ENCODE data around the gene WAPL.
A peak's percentile ranks its signal among the peaks of the same experiment; 100 is the strongest.
"Not testable (repeated sequence)": the region's sequence is repeated elsewhere in the genome, so short reads cannot be mapped to it uniquely, and the experiment has no call there.

The WAPL gene

DNA sequence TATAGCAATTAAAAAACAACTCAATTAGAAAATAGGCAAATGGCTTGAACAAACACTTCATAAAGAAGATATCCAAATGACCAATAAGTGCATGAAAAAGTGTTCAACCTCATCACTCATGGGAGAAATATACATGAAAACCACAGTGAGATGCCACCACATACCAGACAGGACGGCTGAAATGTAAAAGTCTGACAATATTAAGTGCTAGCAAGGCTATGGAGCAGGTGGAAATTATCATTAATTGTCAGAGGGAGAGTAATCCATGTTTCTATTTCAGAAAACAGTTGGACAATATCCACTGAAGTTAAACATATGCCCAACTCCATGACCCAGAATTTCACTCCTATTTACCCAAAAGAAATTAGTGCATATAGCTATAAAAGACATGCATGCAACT, 112.4 kb downstream of the WAPL start:
- no peak for DNase-seq

DNA sequence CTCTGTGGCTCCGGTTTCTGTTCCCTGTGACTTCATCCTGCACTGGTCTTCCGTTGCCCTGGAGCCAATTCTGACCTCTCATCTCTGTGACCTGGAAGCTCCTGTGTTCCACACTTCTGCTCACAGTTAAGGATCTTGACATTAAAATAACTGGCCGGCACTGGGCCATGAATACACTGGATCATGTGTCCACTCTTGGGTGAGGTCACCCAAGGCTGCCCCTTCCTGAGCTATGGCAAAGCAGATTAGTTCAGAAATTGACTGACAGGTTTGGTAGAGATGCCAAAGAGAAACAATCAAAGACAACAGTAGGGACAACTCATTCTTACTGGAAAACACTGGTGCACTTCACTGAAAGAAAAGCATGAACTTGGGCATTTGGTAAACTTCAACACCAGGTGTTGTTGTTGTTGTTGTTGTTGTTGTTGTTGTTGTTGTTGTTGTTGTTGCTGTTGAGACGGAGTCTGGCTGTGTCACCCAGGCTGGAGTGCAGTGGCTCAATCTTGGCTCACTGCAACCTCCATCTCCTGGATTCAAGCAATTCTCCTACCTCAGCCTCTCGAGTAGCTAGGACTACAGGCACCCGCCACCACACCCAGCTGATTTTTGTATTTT, 118.3 kb downstream of the WAPL start:
- no peak for DNase-seq

DNA sequence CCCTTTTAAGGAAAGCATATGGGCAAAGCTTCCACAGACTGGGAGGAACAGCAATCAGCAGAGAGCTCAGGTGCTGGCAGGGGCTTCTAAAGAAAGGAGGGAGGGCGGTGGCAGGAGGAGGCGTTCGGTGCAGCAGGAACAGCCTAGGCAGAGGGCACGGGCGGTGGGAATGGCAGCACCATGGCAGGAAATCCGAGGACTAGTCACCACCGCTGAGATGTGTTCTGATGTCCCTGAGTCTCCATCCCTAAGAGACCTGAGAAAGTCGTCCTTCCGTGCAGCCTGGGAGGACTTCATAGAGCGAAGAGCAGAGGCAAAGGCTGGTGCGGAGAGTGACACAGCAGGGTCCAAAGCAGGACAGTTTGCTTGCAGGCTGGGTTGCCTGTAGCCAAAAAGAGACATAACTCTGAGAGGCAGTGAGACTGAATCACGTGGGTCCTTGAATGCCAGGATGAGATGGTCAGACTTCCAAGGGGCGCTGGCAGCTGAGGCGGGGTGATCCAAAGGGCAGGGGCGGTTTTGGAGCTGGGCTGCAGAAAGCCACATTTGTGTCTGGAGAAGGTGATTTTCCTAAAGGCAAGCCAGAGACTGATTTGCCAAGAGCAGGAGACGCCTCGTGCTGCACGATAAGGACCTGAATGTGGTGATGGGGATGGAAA, 119.2 kb downstream of the WAPL start:
- DNase-seq = no peak

- peak; percentile 17 for DNase-seq
Measured at GRCh38 chr10:86401588-86402282, 119.9 kb downstream of the WAPL start.

DNA sequence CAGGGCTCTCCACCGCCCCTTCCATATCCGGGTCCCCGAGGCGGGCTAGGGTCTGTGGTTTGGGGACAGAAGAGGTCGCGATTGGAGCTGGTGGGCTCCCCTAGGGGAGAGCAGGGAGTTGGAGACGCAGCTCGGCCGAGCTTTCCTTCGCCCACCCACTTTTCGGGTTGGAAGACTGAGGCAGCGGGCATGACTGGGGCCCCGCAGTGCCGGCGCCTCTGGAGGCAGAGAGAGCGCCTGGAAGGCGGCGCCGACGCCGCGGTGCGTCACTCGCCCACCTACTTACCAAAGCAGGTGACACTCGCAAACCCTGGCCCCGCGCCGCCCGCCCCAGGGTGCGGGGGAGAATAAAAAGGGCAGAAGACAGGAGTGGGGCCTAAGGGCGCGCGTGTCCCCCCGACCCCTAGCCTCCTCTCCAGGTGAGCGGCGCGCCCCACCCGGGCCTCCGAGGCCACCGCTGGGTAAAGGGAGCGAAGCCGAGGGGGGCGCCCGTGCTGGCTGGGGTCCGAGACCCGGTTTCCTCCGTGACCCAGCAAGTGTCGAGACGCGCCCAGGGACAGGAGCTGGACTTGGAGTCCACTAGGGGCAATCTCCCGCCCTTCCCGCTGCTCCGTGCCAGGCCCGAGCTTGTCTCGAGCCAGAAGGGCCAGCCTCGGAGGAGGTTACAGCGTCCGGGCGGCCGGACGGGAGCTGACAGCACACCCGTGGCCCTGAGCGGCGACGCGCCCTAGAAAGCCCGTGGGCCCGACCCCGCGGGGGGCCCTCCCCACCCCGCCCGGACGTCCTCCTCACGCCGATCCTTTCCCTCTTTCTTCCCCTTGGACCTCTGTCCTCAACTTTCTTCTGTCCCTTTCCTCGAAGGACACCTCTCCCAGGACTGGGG, 120.6 kb downstream of the WAPL start:
- DNase-seq = peak; percentile 72

DNA sequence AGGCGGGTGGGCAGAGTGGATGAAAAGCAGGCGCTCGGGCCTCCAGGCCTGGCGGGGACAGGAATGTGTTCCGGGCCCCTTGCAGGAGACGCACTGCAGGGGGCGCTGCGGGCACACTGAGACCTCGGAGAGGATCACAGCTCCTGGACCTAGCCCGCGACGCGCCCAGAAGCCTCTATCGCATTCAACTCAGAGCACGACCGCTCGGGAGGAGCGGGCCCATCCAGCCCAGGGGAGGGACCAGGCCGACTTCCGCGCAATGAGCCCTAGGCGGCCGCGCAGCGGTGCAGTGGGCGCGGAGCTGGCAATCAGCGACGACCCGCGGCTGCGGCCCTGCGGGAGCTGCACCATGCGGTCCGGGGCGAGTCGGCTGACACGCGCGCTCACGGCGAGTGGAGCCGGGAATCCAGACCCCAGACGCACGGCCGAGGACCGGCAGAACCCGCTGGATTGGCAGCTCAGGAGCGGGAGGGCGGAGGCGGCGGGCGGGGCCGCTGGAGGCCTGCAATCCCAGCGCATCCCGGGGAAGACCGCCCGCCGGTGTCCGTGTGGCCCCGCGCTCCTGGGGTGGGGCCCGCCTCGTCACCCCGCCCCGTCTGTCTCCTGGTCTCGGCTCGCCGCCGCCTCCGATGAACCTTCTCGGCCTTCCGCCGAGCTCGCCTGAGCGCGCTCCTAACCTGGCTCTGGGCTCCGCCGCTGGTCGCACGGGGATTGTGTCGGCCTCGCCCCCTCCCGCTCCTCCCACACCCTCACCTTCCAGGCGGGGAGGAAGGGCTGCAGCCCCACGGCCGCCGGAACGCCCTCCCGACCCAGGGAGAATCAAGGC, 121.5 kb downstream of the WAPL start:
- peak; percentile 95 for DNase-seq

- DNase-seq = no peak
Measured at GRCh38 chr10:86399514-86399878, 122.1 kb downstream of the WAPL start.

DNA sequence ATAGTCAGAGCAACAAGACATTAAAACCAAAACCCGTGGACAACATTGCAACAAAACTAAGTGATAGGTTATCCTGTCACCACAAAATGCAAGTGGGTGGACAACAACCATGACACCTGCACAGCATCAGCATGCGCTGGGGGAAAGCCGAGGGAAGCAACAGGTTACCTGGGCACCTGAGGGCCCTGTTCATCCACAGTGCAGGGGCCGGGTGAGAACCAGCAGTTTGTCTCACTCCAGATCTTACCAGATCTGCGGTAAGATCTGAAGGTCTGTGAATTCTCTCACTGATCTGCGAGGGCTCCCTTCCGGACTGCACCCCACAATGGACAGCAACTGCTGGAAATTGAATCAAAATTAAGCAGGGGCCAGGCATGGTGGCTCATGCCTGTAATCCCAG, 124.5 kb downstream of the WAPL start:
- DNase-seq = no peak

GRCh38 chr10:86393862-86394455, 127.6 kb downstream of the WAPL start:
- no peak for DNase-seq

GRCh38 chr10:86393362-86393761, 128.2 kb downstream of the WAPL start:
- DNase-seq = no peak

DNA sequence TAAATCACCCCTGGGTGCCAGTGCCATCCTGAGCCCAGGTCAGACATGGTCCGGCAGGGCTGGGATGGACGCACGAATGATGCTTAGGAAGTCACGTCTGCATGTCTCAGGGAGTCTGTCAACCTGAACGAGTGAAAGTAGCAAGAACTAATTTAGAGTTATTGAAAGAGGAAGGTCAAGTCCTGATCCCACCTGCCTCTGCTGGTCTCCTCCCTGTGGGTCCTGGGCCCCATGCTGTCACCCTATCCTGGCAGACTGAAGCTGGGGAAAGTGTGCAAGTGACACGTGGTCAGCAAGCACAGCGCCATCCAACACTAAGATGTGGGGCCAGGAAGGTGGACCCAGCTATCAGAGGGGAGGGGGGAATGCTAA, 128.9 kb downstream of the WAPL start:
- DNase-seq = no peak

DNA sequence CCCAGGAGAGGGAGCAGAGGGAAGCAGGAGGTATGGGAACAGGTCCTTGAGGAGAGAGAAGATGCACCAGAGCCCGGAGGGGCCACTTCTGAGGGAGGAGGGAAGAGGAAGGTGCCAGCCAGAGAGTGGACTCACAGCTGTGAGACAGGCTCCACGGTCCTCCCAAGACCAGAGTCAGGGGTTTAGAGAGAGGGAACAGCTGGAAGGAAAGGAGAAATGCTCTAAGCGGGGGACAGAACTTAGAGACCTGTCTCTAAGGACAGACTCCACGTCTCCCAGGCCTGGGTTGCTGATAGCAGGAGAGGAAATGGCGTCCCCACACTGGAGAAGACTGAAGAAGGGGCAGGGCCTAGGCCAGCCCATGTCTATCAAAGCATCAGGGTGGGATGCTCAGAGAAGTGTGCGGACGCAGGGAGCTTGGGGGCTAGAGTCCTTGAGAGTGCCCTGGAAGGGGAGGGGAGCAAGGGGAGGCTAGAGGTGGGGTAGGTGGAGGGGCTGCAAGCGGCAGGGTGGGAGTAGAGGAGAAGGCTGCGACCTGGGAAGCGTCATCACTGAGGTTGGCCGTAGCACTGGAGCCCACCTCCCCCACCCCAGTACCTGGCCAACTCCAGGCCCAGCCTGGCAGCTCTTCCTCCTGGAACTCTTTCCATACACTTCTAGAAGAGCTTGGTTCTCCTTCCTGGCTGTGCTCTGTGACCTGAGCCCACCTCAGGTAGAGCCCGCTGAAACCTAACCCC, 129.4 kb downstream of the WAPL start:
- DNase-seq = no peak

DNA sequence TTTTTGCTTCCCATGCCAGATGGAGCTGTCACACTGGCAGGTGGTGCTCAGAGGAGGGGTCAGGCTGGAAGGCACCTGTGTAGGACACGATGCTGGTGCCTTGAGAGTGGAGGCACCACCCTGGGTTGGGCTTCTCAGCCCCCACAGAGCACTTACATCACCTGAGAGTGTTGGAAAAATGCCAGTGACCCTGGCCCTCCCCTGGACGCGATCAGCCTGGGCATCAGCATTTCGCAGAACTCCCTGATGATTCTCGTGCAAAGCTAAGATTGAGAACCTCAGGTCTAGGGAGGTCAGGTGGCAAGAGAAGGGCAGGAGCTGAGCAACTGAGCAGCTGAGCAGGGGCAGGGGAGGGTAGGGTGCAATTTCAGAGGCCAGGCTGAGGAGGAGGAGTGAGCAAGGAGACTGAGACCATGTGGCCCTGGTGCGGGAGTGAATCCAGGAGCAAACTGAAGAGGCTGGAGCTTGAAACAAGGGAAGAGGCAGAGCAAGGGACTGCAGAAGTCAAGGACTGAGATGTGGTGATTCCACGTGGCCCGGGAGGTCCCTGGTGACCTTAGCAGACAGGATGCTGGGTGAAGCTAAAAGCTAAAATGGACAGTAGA, 130.3 kb downstream of the WAPL start:
- DNase-seq = no peak

DNA sequence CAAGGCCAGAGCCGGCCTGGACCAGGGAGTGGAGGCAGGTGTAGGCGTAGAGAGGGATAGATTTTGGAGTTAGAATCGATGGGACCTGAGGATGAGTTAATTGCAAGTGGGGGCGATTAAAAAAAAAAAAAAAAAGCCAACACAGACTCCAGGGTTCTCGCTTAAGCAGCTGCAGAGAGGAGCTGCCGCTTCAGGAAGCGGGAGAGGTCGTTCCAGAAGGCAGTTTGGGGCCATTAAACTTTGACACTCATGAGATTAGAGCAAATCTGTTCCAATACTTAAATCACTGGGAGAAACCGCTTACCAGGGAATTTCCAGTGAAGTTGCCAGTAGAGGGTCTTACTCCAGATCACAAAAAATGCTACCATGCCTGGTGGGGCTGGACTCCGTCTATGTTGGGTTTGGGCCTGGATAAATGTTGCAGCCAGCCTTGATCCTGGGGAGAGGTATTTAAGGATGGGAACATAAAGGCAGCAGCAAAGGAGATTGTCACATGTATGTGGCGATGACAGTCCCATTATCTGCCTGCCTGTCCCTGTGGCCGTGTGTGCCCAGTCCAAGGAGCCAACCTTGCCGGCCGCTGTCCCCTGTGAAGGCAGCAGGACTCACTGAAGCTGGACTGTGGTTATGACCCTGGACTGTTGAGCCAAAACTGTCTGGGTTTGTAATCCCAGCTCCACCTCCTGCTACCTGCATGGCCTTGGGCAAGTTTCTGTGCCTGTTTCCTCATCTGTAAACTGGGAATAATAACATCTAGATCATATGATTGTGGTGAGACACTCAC, 131.1 kb downstream of the WAPL start:
- no peak for DNase-seq

DNA sequence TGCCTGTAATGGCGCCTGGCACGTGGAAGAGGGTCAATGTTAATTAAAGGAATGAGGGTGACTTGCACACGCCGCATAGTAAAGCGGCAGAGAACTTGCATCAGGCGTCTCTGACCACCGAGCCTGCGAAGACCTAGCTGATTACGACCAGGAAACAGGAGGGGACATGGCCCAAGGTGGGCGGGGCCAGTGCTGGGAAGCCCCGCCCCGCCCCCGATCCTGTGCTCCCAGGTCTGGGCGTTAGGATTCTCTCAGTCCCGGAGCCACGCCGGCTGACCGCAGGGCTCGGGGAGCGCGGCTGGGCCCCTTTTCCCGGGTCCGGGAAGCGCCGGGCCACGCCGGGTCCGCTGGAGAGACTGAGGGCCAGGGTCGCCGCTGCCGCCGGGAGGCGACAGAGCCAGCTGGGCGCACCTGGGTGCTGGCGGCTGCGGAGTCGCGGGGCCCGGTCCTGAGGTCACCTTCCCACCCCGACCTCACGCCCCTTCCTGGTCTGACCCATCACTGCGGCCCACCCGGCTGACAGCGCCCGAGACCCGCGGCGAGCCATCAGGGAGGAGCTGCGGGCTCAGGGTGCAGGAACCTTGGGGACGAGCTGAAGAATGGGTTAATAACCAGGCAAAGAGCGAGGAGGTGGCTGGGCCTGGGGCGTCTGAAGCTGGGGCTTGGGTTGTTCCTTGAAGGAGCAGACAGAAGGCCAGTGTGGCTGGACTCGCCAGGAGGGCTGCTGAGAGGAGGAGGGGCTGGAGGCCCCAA, 132.0 kb downstream of the WAPL start:
- DNase-seq = no peak

- DNase-seq = not testable (repeated sequence)
Measured at GRCh38 chr10:86389109-86389440, 132.5 kb downstream of the WAPL start.

DNA sequence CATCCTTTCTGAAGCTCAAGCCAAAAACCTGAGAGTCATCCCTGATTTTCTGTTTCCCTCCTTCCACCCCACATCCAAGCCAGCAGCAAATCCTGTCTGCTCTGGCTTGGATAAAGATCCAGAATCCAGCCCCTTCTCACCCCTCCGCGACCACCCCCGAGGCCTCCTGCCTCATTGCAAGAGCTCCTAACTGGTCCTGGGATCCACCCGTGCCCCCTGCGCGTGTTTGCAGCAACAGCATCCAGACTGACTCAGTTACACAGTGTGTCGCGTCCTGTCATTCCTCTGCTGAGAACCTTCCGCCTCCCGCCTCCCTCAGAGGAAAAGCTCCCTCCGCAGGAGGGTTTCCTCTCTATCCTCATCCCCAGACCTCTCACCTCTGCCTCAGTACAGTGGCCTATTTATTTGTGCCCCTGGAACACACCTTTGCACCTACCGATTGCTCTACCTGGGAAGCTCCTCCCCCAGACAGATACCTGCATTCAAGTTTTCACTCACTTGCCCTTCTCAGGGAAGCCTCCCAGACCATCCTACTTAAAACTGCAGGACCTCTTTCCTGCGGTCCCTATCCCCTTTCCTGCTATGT, 133.4 kb downstream of the WAPL start:
- no peak for DNase-seq

GRCh38 chr10:86387178-86387794, 134.3 kb downstream of the WAPL start:
- no peak for DNase-seq

- no peak for DNase-seq
Measured at GRCh38 chr10:86385806-86386205, 135.8 kb downstream of the WAPL start.
